Parathyroid adenoma (tissue), 2 donors: ENCODE measurements around the gene NFYC.
A peak's percentile ranks its signal among the peaks of the same experiment; 100 is the strongest.

Experiments
- H2AFZ ChIP-seq: fragments of 300-600 bp; sonication (generic); one replicate; pipeline ENCODE4 v1.7.0; 2017; ENCODE audit warnings: antibody characterized with exemption, mild to moderate bottlenecking
- H3K27ac ChIP-seq: fragments of 300-600 bp; sonication (generic); one replicate; pipeline ENCODE4 v1.7.0; 2017
- H3K27me3 ChIP-seq: fragments of 300-600 bp; sonication (generic); one replicate; pipeline ENCODE4 v1.7.0; 2017; ENCODE audit warnings: low read length; ENCODE audit not compliant: control insufficient read depth, insufficient read depth
- H3K36me3 ChIP-seq: fragments of 300-600 bp; sonication (generic); one replicate; pipeline ENCODE4 v1.7.0; 2017; ENCODE audit warnings: low read length; ENCODE audit not compliant: control insufficient read depth, insufficient read depth
- H3K4me1 ChIP-seq: fragments of 300-600 bp; sonication (generic); one replicate; pipeline ENCODE4 v1.7.0; 2017; ENCODE audit warnings: control low read depth
- H3K4me2 ChIP-seq: fragments of 300-600 bp; sonication (generic); one replicate; pipeline ENCODE4 v1.7.0; 2017; ENCODE audit warnings: low read length
- H3K4me3 ChIP-seq: fragments of 300-600 bp; sonication (generic); one replicate; pipeline ENCODE4 v1.7.0; 2017; ENCODE audit warnings: low read depth, low read length
- H3K79me2 ChIP-seq: fragments of 300-600 bp; sonication (generic); one replicate; pipeline ENCODE4 v1.7.0; 2017; ENCODE audit warnings: control low read depth
- H3K9ac ChIP-seq: fragments of 300-600 bp; sonication (generic); one replicate; pipeline ENCODE4 v1.7.0; 2017; ENCODE audit warnings: mild to moderate bottlenecking
- H3K9me3 ChIP-seq: fragments of 300-600 bp; sonication (generic); one replicate; pipeline ENCODE4 v1.7.0; 2017; ENCODE audit warnings: low read length; ENCODE audit not compliant: control insufficient read depth
- CTCF ChIP-seq: fragments of 300-600 bp; sonication (generic); IDR thresholded peaks from one replicate; pipeline ENCODE4 v1.7.0; 2017; ENCODE audit warnings: antibody characterized with exemption, mild to moderate bottlenecking
- donor health status: primary hyperparathyroidism.

The NFYC gene

GRCh38 chr1:40784141-40784770 is 92.8 kb downstream of the NFYC start:
- H3K36me3 ChIP-seq, result no peaks in the 10 kb centered on the region
- H2AFZ ChIP-seq, result no peak overlapping the region
- no peak overlapping the region for H3K4me3 ChIP-seq
- peak overlapping the region; percentile 2 for H3K4me2 ChIP-seq
- peaks cover 3% of the 10 kb centered on the region for H3K4me1 ChIP-seq
- H3K9ac ChIP-seq, result no peak overlapping the region
- no peaks in the 10 kb centered on the region for H3K27me3 ChIP-seq
- H3K9me3 ChIP-seq, result no peaks in the 10 kb centered on the region
- H3K79me2 ChIP-seq, result no peaks in the 10 kb centered on the region
- TF ChIP-seq CTCF, result no peak
- H3K27ac ChIP-seq, result no peak overlapping the region

- Histone ChIP-seq H3K27ac (no peak overlapping the region), H3K4me1 (peaks cover 3% of the 10 kb centered on the region), H3K9me3 (no peaks in the 10 kb centered on the region), H2AFZ (no peak overlapping the region), H3K79me2 (no peaks in the 10 kb centered on the region), H3K4me2 (peak overlapping the region; percentile 2), H3K4me3 (no peak overlapping the region), H3K9ac (no peak overlapping the region), H3K36me3 (no peaks in the 10 kb centered on the region), H3K27me3 (no peaks in the 10 kb centered on the region)
- TF ChIP-seq CTCF, result no peak
Observed at GRCh38 chr1:40784771-40785151, 93.3 kb downstream of the NFYC start.

- Histone ChIP-seq H3K4me1 (peaks cover 3% of the 10 kb centered on the region), H3K36me3 (no peaks in the 10 kb centered on the region), H3K27ac (no peak overlapping the region), H3K79me2 (no peaks in the 10 kb centered on the region), H3K4me2 (no peak overlapping the region), H3K4me3 (no peak overlapping the region), H3K9ac (no peak overlapping the region), H3K9me3 (no peaks in the 10 kb centered on the region), H3K27me3 (no peaks in the 10 kb centered on the region), H2AFZ (no peak overlapping the region)
- TF ChIP-seq CTCF, result no peak
Observed at GRCh38 chr1:40785446-40785845, 93.9 kb downstream of the NFYC start.

- Histone ChIP-seq H3K4me2 (no peak overlapping the region), H3K27ac (no peak overlapping the region), H3K27me3 (no peaks in the 10 kb centered on the region), H3K79me2 (no peaks in the 10 kb centered on the region), H2AFZ (no peak overlapping the region), H3K36me3 (no peaks in the 10 kb centered on the region), H3K4me1 (peaks cover 3% of the 10 kb centered on the region), H3K9ac (no peak overlapping the region), H3K4me3 (no peak overlapping the region), H3K9me3 (no peaks in the 10 kb centered on the region)
- TF ChIP-seq CTCF, result no peak
Observed at GRCh38 chr1:40786171-40786994, 94.9 kb downstream of the NFYC start.
